ENCODE results near the gene FCN2.
"Not testable (repeated sequence)": the region's sequence is repeated elsewhere in the genome, so short reads cannot be mapped to it uniquely, and the experiment has no call there.

Gene FCN2

DNA sequence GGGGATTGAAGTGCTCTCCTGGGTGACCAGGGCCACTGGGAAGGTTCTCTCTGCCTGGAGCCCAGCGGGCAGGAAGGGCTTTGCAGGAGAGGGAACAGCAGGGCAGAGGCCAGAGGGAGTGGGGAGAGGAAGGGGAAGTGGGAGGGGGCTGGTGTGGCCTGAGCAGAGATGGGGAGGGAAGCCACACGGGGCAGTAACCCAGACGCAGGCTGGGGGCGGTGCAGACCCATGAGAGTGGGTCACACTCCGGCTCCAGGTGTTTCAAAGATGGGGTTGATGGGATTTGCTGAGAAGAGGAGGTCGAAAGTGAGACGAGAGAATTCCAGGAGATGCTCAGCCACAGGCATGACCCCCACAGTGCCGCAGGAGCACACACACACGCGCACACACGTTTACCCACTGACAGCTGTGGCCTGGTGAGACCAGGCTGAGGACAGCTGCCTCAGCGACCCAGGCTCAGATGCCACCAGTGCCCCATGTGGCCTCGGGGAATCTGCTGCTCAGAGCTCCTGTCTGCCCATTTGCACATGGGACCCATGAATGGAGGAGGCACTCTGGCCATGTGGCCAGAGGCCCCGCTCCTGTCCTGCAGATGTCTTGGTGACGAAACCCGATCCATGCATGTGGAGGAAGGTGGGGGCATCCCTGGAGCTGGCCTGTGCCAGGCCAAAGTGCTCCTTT lies 32.7 kb upstream of the FCN2 start:
- DNase-seq (ENCODE audit: low spot score): no peak

- no peak for DNase-seq (ENCODE audit: low spot score)
These were observed 32.1 kb upstream of the FCN2 start for GRCh38 chr9:134848504-134848903.

DNA sequence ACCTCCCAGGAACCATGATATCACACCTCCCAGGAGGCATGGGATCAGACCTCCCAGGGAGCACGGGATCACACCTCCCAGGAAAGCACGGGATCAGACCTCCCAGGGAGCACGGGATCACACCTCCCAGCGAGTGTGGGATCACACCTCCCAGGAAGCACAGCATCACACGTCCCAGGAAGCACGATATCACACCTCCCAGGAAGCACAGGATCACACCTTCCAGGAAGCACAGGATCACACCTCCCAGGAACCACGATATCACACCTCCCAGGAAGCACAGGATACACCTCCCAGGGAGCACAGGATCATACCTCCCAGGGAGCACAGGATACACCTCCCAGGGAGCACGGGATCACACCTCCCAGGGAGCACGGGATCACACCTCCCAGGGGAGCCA lies 30.0 kb upstream of the FCN2 start:
- DNase-seq (ENCODE audit: low spot score): no peak

- DNase-seq (ENCODE audit: low spot score): no peak
These were observed 29.6 kb upstream of the FCN2 start for GRCh38 chr9:134851020-134851419.

DNA sequence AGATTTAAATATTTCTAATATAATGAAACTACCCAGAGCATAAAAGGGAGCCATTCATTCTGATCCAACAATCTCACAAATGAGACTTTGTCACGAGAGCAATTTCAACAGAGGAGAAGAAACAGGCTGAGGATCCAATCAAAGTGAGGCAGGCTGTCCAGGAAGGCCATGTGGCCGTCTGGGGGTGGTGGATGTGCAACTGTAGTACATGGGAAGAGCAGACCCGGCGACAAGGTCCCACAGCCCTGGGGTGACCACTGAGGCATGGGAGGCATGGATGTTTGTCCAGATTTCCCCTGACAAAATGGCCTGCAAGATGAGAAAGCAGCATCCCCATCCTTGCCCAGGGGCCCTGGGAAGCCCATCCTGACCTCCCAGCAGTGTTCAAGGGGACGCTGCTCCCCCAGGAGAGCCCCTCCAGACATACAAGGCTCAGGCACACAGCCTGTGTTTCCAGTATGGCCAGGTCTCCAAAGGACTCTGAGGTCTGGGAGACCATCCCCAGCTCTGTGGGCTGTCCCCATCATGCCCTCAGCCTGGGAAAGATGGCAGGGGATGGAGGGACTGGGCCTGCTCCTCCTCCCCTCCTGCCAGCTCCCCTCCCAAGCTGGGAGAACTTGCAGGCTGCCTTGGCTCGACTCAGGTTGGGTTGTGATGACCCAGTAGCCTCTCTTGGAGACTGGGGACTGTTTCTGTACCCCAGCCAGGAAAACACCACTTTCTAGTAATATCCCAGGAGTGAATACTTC lies 27.5 kb upstream of the FCN2 start:
- no peak for DNase-seq (ENCODE audit: low spot score)

- no peak for DNase-seq (ENCODE audit: low spot score)
These were observed 26.7 kb upstream of the FCN2 start for GRCh38 chr9:134853893-134854292.

GRCh38 chr9:134854541-134854981 lies 26.0 kb upstream of the FCN2 start:
- DNase-seq (ENCODE audit: low spot score): no peak

GRCh38 chr9:134855231-134855899 lies 25.2 kb upstream of the FCN2 start:
- DNase-seq (ENCODE audit: low spot score): no peak

DNA sequence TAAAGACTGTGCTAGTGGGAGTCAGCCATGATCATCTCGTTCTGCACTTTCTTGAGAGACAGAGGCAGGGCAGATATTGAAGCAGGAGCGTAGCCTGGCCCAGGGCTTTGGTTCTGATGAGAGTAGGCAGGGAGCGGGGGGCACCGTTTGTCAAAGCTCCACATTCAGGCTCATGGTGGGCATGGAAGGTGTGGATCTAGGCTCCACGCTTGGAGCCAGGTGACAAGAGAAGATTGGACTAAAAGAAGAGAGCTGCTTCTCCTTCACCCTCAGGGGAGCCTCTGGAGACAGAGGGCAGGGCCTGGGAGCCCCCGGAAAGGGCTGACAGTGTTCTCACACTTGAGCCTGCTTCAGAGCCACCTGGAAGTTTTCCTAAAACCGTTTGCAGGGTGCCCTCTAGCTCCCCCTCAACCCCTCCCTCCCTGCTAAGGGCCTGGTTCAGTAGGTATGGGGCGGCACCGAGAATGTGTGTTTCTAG lies 24.7 kb upstream of the FCN2 start:
- DNase-seq (ENCODE audit: low spot score): no peak

DNA sequence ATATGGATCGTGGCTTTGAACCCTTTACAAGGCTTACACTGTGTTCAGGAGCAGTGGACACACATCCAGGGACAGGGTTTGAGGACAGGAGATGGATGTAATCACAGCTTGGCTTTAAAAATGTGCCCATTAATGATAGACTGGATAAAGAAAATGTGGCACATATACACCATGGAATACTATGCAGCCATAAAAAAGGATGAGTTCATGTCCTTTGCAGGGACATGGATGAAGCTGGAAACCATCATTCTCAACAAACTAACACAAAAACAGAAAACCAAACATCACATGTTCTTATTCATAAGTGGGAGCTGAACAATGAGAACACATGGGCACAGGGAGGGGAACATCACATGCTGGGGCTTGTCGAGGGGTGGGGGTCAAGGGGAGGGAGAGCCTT lies 23.2 kb upstream of the FCN2 start:
- DNase-seq (ENCODE audit: low spot score): not testable (repeated sequence)

- DNase-seq (ENCODE audit: low spot score): no peak
These were observed 22.4 kb upstream of the FCN2 start for GRCh38 chr9:134858051-134858841.

GRCh38 chr9:134860510-134860909 lies 20.1 kb upstream of the FCN2 start:
- DNase-seq (ENCODE audit: low spot score): no peak

DNA sequence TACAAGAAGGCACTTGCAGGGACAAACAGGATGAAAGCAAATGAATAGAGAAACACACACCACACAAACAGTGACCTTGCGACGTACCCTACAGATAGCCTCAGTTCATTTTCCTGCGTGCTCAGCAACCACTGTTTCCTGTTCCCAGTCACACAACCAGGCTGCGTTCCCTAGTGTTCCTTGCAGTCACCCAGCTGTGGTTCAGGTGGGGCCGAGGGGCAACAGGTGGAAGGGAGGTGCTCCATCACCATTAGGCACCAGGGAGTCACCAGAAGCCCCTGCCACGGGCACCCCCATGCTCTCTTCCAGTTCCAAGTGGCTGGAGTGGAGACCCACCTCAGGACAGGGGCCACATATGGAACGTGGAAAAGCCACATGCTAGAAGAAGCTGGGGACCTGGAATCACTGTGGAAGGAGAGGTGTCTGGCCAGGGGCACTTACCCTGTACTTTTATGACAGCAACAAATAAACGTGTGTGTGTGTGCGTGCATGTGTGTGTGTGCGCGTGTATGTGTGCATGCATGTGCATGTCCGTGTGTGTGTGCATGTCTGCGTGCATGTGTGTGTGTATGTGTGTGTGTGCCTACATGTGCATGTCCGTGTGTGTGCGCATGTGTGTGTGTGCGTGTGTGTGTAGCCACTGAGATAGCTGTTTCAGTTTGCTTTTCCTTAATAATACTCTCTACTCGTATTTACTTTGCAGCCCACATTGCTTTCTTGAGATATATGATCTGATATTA lies 18.8 kb upstream of the FCN2 start:
- DNase-seq (ENCODE audit: low spot score): no peak

DNA sequence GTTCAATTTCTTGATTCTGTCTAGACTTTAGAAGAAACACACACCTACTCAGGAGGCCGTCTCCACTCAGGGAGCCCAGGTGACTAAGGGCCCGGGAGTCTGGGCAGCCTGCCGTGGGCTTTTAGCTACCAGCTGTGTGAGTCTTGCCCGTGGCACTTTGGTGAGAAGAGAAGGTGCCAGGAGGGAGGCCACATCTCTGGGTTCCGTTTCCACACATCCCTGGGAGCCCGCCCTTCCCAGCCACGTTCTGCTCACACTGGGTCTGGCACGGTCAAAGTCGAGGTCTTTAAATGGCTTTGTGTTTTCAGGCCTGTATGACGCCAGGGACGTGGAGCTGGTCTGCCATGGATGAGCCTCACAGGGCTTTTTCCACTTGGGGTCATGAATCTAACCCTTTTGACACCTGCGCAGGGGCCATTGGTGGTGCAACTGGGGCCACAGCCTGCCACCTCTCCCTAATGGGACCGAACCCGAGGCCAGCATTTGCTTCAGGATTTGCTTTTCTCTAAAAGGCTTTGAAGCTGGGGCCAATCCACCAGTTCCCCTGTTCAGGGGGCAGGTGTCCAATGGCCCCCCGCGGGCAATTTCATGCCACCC lies 17.2 kb upstream of the FCN2 start:
- no peak for DNase-seq (ENCODE audit: low spot score)

DNA sequence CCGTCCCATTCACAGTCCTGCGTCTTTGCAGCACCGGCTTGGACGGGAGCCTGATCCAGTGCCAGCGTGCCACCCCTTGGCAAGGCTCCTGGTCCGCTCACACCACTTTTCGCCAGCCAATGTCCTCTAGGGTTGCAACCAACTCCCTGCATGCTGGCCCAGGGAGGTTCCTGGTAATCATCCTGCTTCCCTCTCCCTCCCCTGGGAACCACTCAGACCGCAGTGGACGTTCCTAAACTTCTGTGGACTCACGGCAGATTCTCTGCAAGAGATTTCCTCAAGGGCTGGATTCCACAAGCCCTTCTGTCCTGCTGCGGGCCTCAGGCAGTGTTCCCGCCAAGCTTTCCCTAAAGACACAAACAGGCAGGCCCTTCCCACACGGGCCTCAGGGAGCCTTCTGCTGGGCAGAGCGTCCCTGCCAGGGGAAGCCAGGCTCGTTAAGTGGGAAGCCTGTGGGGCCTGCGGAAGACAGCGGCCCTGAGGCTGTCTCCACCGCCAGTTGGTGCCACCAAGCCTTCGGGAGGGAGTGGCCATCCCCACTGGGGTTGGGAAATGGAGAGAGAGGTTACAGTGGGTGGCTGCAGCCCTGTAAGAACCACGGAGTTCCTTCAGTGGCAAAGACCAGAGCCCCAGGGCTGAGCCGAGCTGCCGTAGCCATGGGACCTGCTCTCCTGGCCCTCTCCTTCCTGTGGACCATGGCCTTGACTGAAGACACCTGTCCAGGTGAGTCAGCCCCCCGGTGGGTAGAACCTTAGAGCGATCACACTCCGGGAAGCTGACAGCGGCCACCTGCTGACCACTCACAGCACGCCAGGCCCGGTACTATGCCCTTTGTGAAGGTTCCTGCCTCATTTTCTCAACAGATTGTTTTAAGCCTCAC lies 16.4 kb upstream of the FCN2 start:
- no peak for DNase-seq (ENCODE audit: low spot score)

DNA sequence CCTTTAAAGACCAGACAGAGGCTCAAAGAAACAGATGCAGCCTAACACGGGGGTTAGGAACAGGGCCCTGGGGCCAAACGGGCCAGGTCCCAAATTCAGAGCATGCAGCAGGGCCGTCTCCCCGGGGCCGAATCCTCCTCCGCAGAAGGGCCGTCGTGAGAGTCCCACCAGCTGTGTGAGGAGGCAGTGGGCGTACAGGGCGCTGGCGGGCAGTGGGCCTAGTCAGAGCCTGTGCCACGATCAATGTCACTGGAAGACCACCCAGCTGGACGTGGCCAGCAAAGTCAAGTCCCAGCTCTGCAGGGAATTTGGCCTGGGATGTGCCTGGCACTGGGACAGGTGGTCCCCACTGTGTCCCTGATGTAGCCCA lies 15.8 kb upstream of the FCN2 start:
- no peak for DNase-seq (ENCODE audit: low spot score)

DNA sequence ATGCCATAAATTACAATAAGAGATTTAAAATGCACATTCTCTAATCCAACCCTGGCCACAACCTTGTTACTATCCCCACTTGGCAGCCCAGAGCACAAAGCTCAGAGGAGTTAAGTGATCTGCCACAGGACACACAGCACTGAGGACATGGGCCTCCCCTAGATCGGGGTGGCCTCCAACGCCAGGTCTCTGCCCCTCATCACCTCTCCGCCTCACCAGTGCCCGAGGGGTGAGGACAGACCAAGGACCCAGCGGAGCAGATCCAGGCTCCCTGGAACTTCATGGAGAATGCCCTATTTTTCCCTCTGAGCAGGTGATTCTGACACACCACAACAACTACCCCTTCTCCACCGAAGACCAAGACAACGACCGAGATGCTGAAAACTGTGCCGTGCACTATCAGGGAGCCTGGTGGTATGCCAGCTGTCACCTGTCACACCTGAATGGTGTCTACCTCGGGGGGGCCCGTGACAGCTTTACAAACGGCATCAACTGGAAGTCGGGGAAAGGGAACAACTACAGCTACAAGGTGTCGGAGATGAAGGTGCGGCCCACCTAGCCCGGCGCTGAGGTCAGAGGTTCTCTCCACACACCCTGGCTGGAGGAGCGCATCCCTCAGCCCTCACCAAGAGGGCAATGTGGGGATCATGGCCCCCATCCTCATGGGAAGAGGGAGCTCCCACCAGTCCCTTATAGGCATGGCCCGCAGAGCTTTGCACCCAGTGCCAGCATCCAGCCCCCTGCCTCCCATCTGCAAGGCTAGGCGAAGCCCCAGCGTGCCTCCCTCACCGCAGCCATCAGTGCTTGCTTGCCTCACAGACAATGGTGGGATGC lies 12.5 kb upstream of the FCN2 start:
- DNase-seq (ENCODE audit: low spot score): no peak

GRCh38 chr9:134868751-134869553 lies 11.7 kb upstream of the FCN2 start:
- DNase-seq (ENCODE audit: low spot score): no peak
